GM21529 (cell line): ENCODE data around the gene RIN3.
"Not testable (repeated sequence)": the region's sequence is repeated elsewhere in the genome, so short reads cannot be mapped to it uniquely, and the experiment has no call there.

ENCODE experiments used
- ATAC-seq: cut with Tn5 transposase; IDR thresholded peaks from one replicate; pipeline ENCODE4 v1.9.1; 2021; ENCODE audit not compliant: unreplicated experiment

Gene RIN3

GRCh38 chr14:92622311-92622710, 108.7 kb downstream of the RIN3 start:
- no peak for ATAC-seq

- ATAC-seq, result no peak
These were observed 111.2 kb downstream of the RIN3 start for GRCh38 chr14:92624764-92625163.

- no peak for ATAC-seq
These were observed 111.6 kb downstream of the RIN3 start for GRCh38 chr14:92625213-92625612.

GRCh38 chr14:92626041-92626440, 112.5 kb downstream of the RIN3 start:
- ATAC-seq, result no peak

GRCh38 chr14:92627707-92628215, 114.2 kb downstream of the RIN3 start:
- no peak for ATAC-seq

- ATAC-seq, result no peak
These were observed 115.1 kb downstream of the RIN3 start for GRCh38 chr14:92628636-92629035.

- no peak for ATAC-seq
These were observed 116.8 kb downstream of the RIN3 start for GRCh38 chr14:92630367-92630766.

- ATAC-seq, result no peak
These were observed 117.5 kb downstream of the RIN3 start for GRCh38 chr14:92631098-92631497.

GRCh38 chr14:92632546-92633273, 119.1 kb downstream of the RIN3 start:
- no peak for ATAC-seq

- no peak for ATAC-seq
These were observed 119.7 kb downstream of the RIN3 start for GRCh38 chr14:92633274-92633616.

GRCh38 chr14:92633724-92634123, 120.1 kb downstream of the RIN3 start:
- ATAC-seq, result no peak

GRCh38 chr14:92635031-92635430, 121.5 kb downstream of the RIN3 start:
- ATAC-seq, result no peak

GRCh38 chr14:92635896-92636295, 122.3 kb downstream of the RIN3 start:
- no peak for ATAC-seq

GRCh38 chr14:92637228-92637627, 123.6 kb downstream of the RIN3 start:
- no peak for ATAC-seq

- ATAC-seq, result no peak
These were observed 124.3 kb downstream of the RIN3 start for GRCh38 chr14:92637864-92638263.

- no peak for ATAC-seq
These were observed 124.7 kb downstream of the RIN3 start for GRCh38 chr14:92638266-92638665.

GRCh38 chr14:92638904-92639303, 125.3 kb downstream of the RIN3 start:
- no peak for ATAC-seq

- not testable (repeated sequence) for ATAC-seq
These were observed 126.0 kb downstream of the RIN3 start for GRCh38 chr14:92639472-92640117.

- no peak for ATAC-seq
These were observed 127.7 kb downstream of the RIN3 start for GRCh38 chr14:92641306-92641705.

- ATAC-seq, result no peak
These were observed 130.8 kb downstream of the RIN3 start for GRCh38 chr14:92644171-92644969.

GRCh38 chr14:92644970-92645515, 131.5 kb downstream of the RIN3 start:
- no peak for ATAC-seq
